Upper lobe of left lung (tissue), 4 donors: ENCODE data around the gene RALA.
"Not testable (repeated sequence)": the region's sequence is repeated elsewhere in the genome, so short reads cannot be mapped to it uniquely, and the experiment has no call there.

Source experiments
- CTCF ChIP-seq, 6 experiments: fragments of 450-650 bp in 4 of 6; fragments of 200-600 bp in 2 of 6; sonication (generic) in 2 of 6; IDR thresholded peaks; one replicate each; pipeline ENCODE4 v1.5.1; 2016 to 2019; ENCODE audit warnings: antibody characterized with exemption in 6 of 6
- EP300 ChIP-seq, 4 donors: sonication (generic); formaldehyde crosslinking; IDR thresholded peaks; one replicate each; pipeline ENCODE4 v1.5.1; 2017; ENCODE audit warnings: antibody characterized with exemption in 4 of 4, control low read depth in 2 of 4

- not testable (repeated sequence) for TF ChIP-seq CTCF, EP300 (IDR thresholded peaks at IDR 0.05)
Observed at GRCh38 chr7:39679874-39680273, 56.5 kb downstream of the RALA start.
